Lower leg skin (tissue), 4 donors: ENCODE data around the gene PLEKHM3. TPM values are rescaled to one million over a fixed set of nuclear protein-coding genes. Genes with fewer than 3 reads are reported as not detected.

Experiments used
- DNase-seq, 2 donors: peaks; one replicate each; pipeline ENCODE4 v3.0.0-alpha.2; 2019; ENCODE audit warnings: low spot score in 2 of 2
- H3K4me3 ChIP-seq: fragments of 200-600 bp; sonication (generic); 2 replicates; pipeline ENCODE4 v1.5.1; 2017; ENCODE audit warnings: mild to moderate bottlenecking, low read depth; ENCODE audit not compliant: poor library complexity, severe bottlenecking
- CTCF ChIP-seq, 3 donors: fragments of 450-650 bp; IDR thresholded peaks; one replicate each; pipeline ENCODE4 v1.5.1; 2016; ENCODE audit warnings: antibody characterized with exemption in 3 of 3, mild to moderate bottlenecking in 3 of 3, moderate library complexity in 2 of 3
- POLR2A ChIP-seq, 2 donors: fragments of 450-650 bp; IDR thresholded peaks; one replicate each; pipeline ENCODE4 v1.6.1; 2016 to 2017; ENCODE audit warnings: antibody characterized with exemption in 2 of 2, mild to moderate bottlenecking in 1 of 2, moderate library complexity in 1 of 2
- WGBS, 2 donors: methylation state at CpG; one replicate each; pipeline ENCODE4 v1.1.5; 2018; 5-methylcytosine and 5-hydroxymethylcytosine counted together
- intact Hi-C: fragments of 100-400 bp; cut with DNase I; formaldehyde crosslinking; loops from one replicate; pipeline ENCODE4 v1.15.0; 2023; ENCODE audit warnings: low total_unique reads
- total RNA-seq, 4 donors: library from RNA; depleted of rRNA; stranded (reverse); fragments of >200 nt; gene quantifications; one replicate each; pipeline ENCODE4 v1.1.0, GENCODE V29; 2016

The PLEKHM3 gene
- total RNA-seq, 4 donors from 2014 or later = 18.3 to 22.2 (median 19.4) TPM

GRCh38 chr2:207895274-207895860 is 130.0 kb downstream of the PLEKHM3 start:
- 86% methylated on average over 5 of the region's 5 CpGs for WGBS, 2 donors
- no peak for DNase-seq
- no peak overlapping the region for H3K4me3 ChIP-seq
- intact Hi-C loops = no loop called here
- no peak for TF ChIP-seq CTCF (IDR thresholded peaks at IDR 0.05)
- no peak for TF ChIP-seq POLR2A (IDR thresholded peaks at IDR 0.05)

GRCh38 chr2:207892716-207893402 is 132.5 kb downstream of the PLEKHM3 start:
- TF ChIP-seq CTCF (IDR thresholded peaks at IDR 0.05) (no peak), POLR2A (IDR thresholded peaks at IDR 0.05) (no peak)
- 64 to 65% methylated on average over 7 of the region's 7 CpGs for WGBS, 2 donors
- intact Hi-C loops = no loop called here
- DNase-seq = no peak
- H3K4me3 ChIP-seq = no peak overlapping the region

DNA sequence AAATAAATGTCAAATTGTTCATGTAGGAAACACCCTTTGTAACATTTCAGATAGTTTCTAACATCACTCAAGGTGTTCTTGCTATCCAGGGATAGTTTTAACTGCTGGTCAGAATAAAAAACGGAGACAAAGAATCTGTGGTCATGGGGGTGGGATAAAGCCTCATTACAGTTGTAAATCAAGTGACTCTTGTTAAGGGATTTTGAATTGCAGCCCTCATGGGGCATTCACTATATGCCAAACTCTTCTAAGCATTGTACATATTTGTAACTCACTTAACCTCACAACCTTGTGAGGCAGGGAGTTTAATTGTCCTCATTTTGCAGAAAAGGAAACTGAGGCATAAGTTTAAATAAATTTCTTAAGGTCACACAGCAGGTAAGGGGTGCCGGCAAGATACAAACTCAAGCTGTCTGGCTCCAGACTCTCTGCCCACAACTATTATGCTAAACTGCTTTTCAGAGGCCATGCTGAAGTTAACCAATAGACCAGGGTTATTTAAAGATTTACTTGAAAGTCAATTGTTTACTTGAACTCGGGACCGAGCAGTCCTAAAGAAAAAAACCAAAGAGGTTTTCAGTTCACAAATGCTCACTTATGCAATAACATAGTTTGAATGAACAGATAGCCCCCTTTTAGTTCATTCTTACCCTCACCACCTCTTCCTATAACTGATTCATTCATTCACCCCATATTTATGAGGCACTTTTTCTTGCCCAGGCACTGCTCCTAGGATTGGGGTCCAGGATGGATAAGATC is 134.1 kb downstream of the PLEKHM3 start:
- no peak for DNase-seq
- H3K4me3 ChIP-seq = no peak overlapping the region
- TF ChIP-seq CTCF (IDR thresholded peaks at IDR 0.05) (no peak), POLR2A (IDR thresholded peaks at IDR 0.05) (no peak)
- intact Hi-C loops = no loop called here
- WGBS, 2 donors = 93% methylated on average over 4 of the region's 4 CpGs

- DNase-seq = no peak
- intact Hi-C loops = no loop called here
- no peak overlapping the region for H3K4me3 ChIP-seq
- TF ChIP-seq POLR2A (IDR thresholded peaks at IDR 0.05) (no peak), CTCF (IDR thresholded peaks at IDR 0.05) (no peak)
- 89 to 94% methylated on average over 1 of the region's 1 CpG for WGBS, 2 donors
Observed at GRCh38 chr2:207887500-207887899, 137.8 kb downstream of the PLEKHM3 start.

GRCh38 chr2:207885010-207885409 is 140.3 kb downstream of the PLEKHM3 start:
- 97 to 98% methylated on average over 6 of the region's 6 CpGs for WGBS, 2 donors
- no peak for DNase-seq
- TF ChIP-seq POLR2A (IDR thresholded peaks at IDR 0.05) (no peak), CTCF (IDR thresholded peaks at IDR 0.05) (no peak)
- intact Hi-C loops = no loop called here
- H3K4me3 ChIP-seq = no peak overlapping the region
